ENCODE results near the gene SMAD3.
"Not testable (repeated sequence)": the region's sequence is repeated elsewhere in the genome, so short reads cannot be mapped to it uniquely, and the experiment has no call there.

SMAD3 gene

DNA sequence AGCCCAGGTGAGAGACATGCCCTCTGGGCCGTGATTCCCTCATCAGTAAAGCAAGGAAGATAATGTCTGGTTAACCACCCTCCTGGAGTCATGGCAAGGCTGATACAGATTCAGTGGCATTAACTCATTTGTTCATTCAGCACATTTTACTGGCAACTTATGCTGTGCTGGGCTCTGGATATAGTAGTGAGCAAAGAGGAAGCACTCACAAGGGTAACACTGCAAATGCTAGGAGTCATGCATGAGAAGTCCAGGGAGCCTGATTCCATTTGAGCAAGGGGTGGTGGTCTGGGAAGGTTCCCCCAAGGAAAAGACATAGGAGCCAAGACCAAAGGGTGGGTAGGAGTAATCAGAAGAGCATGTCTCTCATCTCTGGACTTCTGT lies 50.2 kb downstream of the SMAD3 start:
- DNase-seq = no peak

DNA sequence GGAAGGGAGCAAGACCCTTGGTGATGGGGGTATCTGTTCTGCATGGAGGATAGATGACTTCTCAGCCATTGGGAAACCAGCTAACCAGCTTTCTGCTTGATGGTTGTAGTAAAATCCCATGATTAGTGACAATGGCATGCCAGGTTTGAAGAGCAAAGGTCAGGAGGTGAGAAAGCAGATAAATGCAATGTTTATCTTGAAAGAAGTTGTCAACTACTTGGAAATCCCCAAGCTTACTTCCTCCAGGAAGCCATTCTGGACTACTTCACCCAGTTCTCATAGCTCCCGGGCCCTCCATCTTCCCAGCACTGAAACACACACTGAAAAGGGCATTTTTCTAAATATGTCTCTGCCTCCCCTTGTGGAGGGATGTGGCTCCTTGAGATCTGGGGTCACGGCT lies 51.3 kb downstream of the SMAD3 start:
- DNase-seq = no peak

DNA sequence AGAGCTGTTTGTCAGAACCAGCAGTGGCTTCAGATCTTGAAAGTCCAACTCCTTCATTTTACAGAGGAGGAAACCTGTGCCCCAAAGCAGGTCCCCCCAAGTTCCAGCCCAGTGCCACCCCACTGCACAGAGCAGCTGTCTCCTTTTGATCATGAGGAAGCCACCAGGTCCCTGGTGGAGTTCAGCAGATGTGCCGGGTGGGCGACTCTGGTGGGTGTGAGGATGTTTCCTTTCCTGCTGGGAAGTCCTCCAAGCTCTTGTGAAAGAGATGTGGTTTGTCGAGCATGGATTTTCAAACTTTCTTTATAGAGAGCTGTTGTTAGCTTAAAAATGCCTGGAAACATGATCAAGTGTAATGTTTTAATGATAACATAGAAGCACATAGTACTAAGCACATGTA lies 52.0 kb downstream of the SMAD3 start:
- no peak for DNase-seq

DNA sequence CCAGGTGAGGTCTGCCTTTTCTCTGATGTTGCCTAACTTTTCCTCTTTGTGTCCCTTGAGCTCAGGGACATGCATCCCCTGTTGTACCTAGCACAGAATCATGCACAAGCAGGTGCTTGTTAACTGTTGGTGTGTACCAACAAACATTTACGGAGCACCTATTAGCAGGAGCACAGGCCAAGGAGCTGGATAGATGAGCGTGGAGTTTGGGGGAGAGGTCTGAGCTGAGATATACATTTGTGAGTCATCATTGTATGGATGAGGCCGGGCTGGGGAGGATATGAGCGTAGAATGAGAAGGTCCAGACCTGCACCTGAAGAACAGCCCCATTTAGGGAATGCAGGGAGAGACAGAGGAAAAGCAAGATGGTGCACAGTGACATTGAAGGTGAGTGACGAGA lies 53.4 kb downstream of the SMAD3 start:
- DNase-seq = no peak

DNA sequence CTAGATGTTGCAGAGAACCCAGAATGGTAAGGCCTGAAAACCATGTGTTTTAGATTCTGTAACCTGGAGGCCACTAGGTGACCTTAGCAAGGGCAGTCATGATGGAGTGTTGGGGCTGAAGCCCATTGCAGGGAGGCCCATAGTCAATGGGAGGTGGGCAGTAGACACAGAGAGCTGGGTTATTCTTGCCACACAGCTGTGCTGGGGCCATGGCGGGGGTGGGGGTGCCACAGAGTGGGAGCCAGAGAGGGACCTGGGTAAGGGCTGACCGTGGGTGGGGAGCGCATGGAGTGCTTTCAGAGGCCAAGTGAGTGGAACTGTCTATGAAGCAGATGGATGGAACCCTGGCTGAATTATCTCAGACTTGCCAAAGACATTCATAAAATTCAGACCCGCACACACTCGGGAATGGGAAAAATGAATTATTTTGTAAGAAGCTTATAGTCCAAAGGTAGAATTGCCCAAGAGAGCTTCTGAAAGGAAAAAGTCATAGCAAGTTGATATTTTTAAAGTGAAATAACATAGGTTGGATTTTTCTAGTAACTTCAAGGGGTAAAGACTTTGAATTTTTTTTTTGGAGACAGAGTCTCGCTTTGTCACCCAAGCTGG lies 53.9 kb downstream of the SMAD3 start:
- DNase-seq = no peak

DNA sequence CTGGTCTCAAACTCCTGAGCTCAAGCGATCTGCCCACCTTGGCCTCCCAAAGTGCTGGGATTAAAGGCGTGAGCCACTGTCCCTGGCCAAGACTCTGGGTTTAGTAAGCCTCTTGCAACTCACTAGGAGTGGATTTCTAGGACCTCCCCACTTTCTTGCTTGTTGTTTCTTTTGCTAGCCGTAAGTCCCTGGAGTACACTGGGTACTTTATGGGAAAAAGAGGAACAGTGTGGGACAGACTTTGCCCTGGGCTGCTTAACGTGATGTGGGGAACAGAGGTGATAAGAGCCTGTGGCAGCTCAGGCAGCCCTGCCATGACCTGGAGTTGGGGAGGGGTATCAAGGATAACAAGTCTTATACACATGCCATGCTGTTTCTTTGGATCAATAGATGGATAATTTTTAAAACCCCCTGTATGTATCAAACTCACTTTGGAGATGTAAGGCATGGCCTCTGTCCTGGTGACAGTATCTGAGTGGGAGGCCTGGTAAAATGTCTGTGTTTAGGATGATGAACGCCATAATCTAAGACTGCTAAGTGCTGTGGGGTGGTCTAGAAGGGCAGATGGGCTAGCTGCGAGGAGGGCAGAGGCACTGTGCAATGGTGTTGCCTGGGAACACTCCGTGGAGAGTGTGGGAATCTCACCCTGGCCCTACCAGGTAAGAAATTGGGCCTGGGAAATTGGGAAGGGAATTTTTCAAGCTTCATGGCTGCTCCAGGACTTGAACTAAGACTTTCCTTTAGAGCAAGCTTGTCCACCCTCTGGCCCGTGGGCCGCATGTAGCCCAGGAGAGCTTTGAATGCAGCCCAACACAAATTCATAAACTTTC lies 54.8 kb downstream of the SMAD3 start:
- DNase-seq = no peak

DNA sequence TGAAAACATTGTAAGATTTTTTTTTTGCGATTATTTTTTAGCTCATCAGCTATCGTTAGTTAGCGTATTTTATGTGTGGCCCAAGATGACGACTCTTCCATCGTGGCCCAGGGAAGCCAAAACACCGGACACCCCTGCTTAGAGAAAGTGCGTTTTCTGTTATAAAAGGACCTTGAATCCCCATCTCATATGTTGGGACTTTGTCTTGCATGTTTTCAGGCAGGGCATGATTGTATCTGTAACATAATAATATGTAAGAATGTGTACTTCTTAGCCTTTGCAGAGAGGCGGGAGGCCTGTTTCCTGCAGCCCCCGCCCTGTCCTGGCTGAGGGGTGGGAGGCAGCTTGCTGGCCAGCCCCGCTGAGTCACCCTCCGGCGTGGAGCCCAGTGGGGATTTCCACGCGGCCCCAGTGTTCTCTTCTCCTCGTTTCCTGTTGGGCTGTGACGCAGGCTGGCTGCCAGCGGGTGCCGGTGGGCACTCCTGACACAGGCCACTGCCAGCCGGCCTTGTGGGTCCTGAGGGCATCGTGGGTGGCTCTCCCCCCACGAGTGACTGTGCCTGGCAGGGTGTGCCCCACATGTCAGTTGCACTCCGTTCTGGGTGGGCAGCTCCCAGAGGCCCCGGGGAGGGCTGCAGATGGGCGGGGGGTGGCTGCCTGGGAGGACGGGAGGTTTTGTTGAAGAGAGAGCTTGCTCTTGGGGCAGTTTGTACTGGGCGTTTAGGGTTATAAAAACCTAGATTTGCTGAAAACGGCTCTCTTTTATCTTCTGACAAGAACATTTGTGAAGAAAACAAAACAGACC lies 55.6 kb downstream of the SMAD3 start:
- no peak for DNase-seq

DNA sequence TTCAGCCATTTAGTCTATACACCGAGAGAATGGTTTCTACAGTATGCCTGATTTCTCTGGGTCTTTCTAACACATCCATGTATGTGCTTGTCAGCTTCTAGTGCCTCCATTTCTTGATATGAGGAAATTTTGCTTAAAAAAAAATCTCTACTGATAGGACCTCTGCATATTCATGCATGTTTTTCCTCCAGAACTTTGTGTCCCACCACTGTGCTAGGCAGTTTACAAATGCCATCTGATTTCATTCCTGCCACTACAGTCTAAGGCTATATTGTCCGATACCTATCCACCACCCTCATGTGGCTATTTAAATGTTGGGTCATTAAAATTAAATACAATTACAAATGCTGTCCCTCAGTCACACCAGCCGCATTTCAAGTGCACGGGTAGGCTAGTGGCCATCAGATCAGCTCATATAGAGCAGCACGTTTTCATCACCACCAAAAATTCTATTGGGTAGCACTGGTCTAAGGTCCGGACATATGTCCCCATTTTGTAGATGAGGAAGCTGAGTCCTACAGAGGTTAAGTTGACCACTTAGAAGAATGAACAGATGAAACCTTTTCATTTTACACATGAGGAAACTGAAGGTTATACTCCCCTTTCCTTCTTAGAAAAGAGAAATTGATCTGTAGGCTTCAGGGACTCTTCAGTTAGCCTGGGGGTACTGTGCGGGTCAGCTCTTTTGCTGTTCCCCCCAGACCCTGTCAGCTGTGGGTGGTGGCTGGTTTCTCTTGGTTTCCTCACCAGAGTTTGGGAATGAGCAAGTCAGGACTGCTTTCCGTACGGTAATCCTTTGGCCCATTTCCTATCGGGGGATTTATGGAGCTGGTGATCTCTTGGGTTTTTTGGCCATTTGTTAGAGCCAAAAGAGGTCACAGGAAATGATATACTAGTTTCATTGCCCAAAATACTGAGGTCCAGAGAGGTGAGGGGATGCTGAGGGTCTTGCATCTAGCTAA lies 56.5 kb downstream of the SMAD3 start:
- no peak for DNase-seq

DNA sequence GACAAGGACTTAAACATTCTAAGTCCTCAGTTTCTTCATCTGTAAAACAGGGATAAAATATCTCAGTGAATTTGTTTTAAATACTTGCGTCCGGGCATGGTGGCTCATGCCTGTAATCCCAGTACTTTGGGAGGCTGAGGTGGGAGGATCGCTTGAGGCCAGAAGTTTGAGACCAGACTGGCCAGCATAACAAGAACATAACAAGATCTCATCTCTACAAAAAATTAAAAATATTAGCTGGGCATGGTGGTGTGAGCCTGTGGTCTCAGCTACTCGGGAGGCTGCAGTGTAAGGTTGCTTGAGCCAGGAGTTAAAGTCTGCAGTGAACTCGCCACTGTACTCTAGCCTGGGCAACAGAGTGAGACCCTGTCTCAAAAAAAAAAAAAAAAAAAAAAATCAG lies 57.4 kb downstream of the SMAD3 start:
- not testable (repeated sequence) for DNase-seq

DNA sequence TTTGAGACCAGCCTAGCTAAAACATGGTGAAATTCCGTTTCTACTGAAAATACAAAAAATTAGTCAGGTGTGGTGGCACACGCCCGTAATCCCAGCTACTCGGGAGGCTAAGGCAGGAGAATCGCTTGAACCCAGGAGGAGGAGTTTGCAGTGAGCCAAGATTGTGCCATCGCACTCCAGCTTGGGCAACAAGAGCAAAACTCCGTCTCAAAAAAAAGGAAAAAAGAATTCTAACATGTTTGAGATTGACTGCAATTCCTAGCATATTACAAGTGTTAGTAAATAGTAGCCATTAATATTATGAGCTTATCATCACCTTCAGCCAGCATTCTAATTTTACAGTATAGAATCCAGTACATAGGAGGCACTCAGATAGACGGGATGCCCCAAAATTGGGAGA lies 57.9 kb downstream of the SMAD3 start:
- not testable (repeated sequence) for DNase-seq

DNA sequence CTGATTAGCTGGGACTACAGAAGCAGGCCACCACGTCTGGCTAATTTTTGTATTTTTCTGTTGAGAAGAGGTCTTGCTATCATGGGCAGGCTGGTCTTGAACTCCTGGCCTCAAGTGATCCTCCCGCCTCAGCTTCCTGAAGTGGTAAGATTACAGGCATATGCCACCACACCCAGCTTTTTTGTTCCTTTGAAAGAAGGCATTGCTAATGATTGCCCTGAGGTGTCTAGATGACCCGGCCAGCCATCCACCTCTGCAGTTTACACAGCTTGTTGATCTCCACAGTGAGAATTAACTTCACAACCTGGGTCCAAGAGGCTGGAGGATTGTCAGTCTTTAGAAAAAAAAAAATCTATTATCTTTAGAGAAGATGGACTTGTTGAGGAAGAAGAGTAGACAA lies 58.7 kb downstream of the SMAD3 start:
- no peak for DNase-seq

DNA sequence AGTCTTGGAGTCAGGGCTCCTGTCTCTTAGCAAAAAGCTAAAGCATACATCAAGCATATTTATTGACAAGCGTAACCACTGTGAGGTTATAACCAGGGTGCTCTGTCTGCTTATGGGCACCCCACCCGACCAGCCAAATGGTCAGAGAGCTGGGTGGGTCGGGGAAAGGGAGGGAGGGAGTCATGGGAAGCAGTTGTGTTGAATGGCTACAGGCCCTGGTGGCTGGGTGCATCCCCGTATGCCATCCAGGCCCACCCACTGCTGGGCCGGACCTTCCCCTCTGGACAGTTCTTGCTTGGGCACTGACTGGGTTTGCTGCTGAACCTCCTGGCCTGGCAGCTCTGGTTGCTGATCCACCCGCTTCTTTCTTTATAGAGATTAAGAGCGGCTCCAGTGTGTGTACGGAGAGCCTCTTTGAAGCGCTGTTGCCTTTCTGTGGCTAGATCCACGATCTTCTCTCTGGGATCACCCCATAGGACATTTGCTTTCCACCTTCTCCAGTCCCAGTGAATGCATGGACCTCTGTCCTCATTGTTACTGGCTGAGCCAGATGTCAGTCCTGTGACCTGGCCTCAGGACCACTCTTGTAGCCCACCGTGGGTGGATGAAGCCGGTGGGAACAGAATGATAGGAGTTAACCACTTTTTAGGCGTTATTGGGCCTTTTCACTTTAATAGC lies 59.6 kb downstream of the SMAD3 start:
- no peak for DNase-seq

DNA sequence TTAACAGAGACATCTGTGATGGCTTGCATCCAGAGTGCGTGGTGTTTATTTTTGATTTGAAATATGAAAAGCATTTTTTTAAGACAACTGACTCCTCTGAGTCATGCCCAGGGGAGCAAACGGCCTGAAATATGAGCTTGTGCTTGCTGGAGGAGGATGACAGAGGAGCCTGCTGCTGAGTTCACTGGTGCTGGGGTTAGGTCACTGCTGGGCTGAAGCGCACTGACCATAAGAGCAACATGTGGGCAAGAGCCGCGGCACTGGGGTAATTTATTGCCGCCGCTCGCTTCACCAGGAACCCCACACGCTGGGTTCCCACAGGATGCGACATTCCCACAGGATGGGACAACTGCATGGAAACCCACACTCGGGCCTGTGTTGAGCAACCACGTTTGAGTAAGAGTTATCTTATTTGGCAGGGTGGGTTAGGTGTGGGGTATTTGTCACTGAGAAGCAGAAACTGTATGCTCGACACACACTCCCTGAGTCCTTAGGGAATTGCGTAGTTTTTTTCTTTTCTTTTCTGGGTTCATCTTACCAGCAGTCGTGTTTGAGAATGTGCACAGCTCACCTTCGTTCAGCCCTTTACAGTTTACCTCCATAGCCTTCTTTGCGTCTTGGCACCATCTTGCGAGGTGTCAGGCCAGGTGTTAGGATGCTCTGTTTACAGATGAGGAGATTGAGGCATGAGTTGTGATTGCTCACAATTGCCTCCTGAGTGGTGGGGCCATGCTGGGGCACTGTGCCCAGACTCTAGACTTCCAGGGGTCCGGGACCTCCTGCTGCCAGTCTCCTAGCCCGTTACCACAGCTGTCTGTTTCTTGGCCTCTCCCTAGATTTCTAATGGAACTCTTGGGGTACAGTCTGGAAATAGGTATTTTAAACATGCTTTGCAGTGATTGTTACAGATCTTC lies 60.4 kb downstream of the SMAD3 start:
- no peak for DNase-seq

DNA sequence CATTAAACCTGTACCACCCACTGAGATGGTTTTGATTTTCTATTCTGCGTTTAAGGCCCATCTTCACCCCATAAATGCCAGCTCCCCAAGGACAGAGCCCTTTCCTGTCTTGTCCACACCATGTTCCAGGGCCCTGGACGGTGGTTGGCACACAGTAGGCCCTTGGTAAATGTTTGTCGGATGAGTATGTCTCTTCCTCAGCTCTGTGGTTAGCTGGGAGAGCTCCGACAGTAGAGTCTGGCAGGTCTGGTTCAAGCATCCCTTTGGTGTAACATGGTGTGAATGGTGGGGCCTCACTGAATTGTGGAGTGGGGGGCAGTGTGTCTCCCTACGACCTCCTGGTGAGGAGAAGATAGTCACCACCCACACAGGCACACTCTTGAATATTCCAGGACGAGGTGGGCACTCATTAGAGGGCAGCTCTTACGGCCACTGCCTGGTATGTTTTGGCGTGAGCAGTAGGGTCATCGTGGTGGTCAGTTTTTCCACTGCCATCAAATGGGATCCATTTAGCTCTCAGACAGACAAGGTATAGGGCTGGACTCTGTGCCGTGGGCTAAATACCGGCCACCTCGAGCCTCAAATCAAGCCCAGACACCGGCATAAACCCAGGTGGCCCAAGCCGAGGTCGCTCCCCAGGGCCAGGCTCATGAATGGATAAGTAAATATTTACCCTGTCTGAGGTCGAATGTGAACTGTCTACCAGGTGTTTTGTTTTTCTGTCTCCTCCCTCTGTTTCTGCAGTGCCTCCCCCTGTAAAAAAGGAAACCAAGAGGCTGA lies 61.3 kb downstream of the SMAD3 start:
- DNase-seq = no peak

DNA sequence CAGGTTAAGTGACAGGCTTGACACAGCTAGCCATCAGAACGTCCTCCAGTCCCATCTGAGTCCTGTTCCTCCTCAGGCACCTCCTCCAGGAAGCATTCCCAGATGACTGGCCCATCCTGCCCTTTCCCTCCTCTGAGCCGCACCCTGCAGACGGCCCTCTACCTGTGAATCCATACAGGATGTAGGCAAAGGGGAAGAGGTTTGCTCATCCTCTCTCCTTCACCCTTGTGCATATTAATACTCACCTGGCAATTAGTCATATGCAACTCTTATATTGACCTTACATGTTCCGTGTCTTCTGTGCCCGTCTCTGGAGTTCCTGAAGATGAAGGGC lies 61.9 kb downstream of the SMAD3 start:
- DNase-seq = no peak

DNA sequence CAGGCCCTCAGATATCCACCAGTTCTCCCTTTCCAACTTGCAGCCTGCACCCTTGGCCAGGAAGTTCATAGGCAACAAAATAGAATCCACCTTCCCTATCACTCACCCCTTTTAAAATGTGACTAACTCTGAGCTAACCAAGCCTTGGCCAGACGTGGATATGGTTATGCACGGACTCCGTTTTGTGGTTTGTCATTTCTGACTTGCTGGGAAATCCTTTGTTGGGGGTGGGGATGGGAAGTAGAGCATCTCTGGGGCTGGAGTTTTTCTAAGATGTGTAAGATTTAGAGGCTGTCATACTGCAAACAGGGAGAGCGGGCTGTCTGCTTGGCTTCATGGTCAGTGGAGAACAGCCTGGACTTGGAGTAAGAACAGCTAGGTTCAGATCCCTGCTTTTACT lies 62.6 kb downstream of the SMAD3 start:
- DNase-seq = no peak

DNA sequence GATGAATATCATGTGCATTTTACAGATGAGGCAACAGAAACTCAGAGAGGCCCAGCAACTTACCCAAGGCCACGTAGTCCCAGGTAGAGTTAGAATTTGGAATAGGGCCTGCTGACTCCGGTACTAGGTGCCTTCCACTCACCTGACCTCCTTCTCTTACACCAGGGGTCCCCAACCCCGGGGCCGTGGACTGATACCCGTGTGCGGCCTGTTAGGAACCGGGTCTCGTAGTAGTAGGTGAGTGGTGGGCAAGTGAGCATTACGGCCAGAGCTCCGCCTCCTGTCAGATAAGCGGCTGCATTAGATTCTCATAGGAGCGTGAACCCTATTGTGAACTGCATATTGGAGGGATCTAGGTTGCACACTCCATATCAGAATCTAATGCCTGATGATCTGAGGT lies 64.8 kb downstream of the SMAD3 start:
- DNase-seq = no peak

DNA sequence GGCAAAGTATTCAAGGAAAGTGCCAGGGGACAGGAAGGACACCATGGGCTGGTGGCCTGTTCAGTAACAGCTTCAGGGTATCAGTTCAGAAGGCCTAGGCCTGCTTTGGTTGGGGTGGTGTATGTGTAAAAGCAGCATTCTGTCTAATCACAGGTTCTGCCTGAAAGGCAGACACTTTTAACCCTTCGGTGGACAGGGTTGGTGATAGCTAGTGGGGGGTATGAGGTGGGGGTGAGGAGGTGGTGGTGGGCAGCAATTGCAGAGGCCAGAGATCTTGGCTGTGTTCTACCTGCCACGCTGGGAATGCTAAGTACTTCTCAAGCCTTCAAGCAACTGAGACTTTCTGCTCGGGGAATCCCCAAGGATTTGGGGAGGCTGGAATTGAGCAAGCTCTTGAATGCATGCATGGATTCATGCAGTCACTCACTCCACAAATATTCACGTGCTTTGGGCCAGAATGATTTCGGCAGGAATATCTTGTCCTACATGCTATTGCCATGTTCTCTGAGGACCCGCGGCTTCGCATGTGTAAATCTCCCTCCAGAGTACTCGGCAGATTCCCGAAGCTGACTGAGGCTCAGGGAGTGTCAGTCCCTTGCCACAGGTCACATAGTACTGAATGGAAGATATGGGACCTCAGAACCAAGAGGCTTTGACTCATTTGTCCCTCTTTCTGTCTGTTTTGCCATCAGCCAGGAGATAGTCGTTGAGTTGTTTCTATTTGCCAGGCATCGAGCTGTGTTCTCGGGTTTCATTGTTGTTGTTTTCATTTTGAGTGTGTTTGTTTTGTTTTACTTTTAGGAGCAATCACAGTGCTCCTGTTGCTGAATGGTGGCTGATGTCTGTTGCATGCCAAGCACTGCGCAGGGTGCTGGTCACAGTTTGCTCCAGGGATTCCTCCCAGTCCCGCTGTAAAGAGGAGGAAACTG lies 65.5 kb downstream of the SMAD3 start:
- no peak for DNase-seq

DNA sequence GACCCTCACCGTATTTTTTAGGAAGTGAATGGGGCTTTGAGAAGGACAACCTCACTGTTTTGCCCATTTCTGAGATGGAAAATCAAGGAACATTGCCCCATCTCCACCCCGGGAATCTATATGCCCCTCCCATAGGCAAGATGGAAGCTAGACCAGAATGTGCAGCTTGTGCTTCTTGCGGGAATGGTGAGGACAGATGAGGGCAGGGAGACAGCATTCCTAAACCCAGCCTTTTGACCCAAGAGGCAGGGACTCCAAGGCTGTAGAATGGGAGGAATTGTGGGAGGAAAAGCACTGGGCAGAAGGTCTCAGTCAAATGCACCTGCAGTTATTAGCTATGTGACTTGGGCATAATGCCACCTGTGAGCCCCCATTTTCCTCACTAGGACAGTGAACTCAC lies 66.9 kb downstream of the SMAD3 start:
- no peak for DNase-seq
